Right lobe of liver (tissue), 4 donors: ENCODE measurements around the gene OSBPL5.

ENCODE experiments used
- POLR2A ChIP-seq: fragments of 450-650 bp; IDR thresholded peaks from one replicate; pipeline ENCODE4 v1.6.1; 2017; ENCODE audit warnings: antibody characterized with exemption, mild to moderate bottlenecking
- TF ChIP-seq, protein P1 (sequence below), 4 donors: fragments of 200-600 bp in 3 of 4; fragments of 450-650 bp in 1 of 4; IDR thresholded peaks; one replicate each; pipeline versions ENCODE4 v1.5.1 to v1.8.0; 2016 to 2022; ENCODE audit warnings: antibody characterized with exemption in 4 of 4, mild to moderate bottlenecking in 2 of 4
- donor health status: DM: no; HTN: no; CAD: no.
- donor health status: DM: no; HTN: no; CAD: no.
- donor health status: DM: no; HTN: yes; CAD: no.

DNA sequence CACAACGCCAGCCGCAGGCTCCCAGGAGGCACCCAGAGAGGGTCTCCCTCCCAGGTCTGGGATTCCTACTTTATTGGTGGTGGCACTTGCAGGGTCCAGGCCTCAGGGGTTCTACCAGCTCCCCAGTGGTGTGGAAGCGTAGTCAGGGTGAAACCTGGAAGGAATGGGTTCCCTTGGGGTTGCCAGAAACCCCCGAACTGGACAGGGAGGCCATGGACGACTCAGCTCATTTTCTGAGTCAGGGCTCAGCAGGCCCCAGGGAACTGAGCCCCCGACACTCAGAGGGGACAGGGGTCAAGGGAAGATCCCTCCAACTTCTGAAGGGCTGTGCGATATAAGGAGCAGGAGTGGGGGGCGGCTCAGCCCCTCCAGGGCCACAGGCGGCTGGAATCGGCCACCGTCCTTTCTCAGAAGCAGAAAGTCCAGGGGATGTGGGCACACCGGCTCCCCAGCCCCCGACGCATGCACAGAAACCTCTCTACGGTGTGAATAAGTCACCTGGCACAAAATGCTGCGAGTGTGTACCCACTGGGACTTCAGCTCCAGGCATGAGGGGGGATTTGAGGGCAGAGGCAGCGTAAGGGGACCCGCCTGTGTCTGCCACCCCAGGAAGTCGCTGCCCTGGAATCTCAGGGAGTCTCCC lies 28.4 kb upstream of the OSBPL5 start:
- TF ChIP-seq, protein P1, sequence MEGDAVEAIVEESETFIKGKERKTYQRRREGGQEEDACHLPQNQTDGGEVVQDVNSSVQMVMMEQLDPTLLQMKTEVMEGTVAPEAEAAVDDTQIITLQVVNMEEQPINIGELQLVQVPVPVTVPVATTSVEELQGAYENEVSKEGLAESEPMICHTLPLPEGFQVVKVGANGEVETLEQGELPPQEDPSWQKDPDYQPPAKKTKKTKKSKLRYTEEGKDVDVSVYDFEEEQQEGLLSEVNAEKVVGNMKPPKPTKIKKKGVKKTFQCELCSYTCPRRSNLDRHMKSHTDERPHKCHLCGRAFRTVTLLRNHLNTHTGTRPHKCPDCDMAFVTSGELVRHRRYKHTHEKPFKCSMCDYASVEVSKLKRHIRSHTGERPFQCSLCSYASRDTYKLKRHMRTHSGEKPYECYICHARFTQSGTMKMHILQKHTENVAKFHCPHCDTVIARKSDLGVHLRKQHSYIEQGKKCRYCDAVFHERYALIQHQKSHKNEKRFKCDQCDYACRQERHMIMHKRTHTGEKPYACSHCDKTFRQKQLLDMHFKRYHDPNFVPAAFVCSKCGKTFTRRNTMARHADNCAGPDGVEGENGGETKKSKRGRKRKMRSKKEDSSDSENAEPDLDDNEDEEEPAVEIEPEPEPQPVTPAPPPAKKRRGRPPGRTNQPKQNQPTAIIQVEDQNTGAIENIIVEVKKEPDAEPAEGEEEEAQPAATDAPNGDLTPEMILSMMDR (IDR thresholded peaks at IDR 0.05), result no peak
- TF ChIP-seq POLR2A, result no peak
